Islet of Langerhans (tissue), 1 donor: Measurements from ENCODE around the gene CYYR1.
"Not testable (repeated sequence)": the region's sequence is repeated elsewhere in the genome, so short reads cannot be mapped to it uniquely, and the experiment has no call there.

Experiments used
- FAIRE-seq: peaks from one replicate; lab custom pipeline; 2011; peaks lifted over from hg19 to GRCh38; lab: Jason Lieb, UNC

CYYR1 gene

GRCh38 chr21:26489781-26490180 is 83.3 kb downstream of the CYYR1 start:
- FAIRE-seq: no peak

- FAIRE-seq: no peak
Measured at GRCh38 chr21:26487981-26488480, 85.1 kb downstream of the CYYR1 start.

GRCh38 chr21:26473471-26473870 is 99.6 kb downstream of the CYYR1 start:
- FAIRE-seq: no peak

GRCh38 chr21:26471099-26471471 is 102.0 kb downstream of the CYYR1 start:
- FAIRE-seq: no peak

- FAIRE-seq: no peak
Measured at GRCh38 chr21:26470351-26471098, 102.6 kb downstream of the CYYR1 start.

- FAIRE-seq: peak; percentile 95
Measured at GRCh38 chr21:26469789-26470188, 103.3 kb downstream of the CYYR1 start.

- no peak for FAIRE-seq
Measured at GRCh38 chr21:26465916-26466315, 107.2 kb downstream of the CYYR1 start.

GRCh38 chr21:26461500-26461899 is 111.6 kb downstream of the CYYR1 start:
- FAIRE-seq: no peak

GRCh38 chr21:26460621-26461020 is 112.5 kb downstream of the CYYR1 start:
- FAIRE-seq: no peak

GRCh38 chr21:26458854-26459253 is 114.2 kb downstream of the CYYR1 start:
- not testable (repeated sequence) for FAIRE-seq

GRCh38 chr21:26457817-26458216 is 115.3 kb downstream of the CYYR1 start:
- no peak for FAIRE-seq

- no peak for FAIRE-seq
Measured at GRCh38 chr21:26453267-26453666, 119.8 kb downstream of the CYYR1 start.

- FAIRE-seq: no peak
Measured at GRCh38 chr21:26451081-26451740, 121.9 kb downstream of the CYYR1 start.

- no peak for FAIRE-seq
Measured at GRCh38 chr21:26449161-26449560, 123.9 kb downstream of the CYYR1 start.

GRCh38 chr21:26448751-26449150 is 124.3 kb downstream of the CYYR1 start:
- FAIRE-seq: no peak

GRCh38 chr21:26447932-26448475 is 125.1 kb downstream of the CYYR1 start:
- FAIRE-seq: no peak

GRCh38 chr21:26445440-26445839 is 127.6 kb downstream of the CYYR1 start:
- FAIRE-seq: no peak

- FAIRE-seq: no peak
Measured at GRCh38 chr21:26444646-26445045, 128.4 kb downstream of the CYYR1 start.

GRCh38 chr21:26443867-26444266 is 129.2 kb downstream of the CYYR1 start:
- no peak for FAIRE-seq

GRCh38 chr21:26443291-26443690 is 129.8 kb downstream of the CYYR1 start:
- no peak for FAIRE-seq

GRCh38 chr21:26441149-26441548 is 131.9 kb downstream of the CYYR1 start:
- FAIRE-seq: no peak

GRCh38 chr21:26438976-26439375 is 134.1 kb downstream of the CYYR1 start:
- no peak for FAIRE-seq

GRCh38 chr21:26437326-26438009 is 135.6 kb downstream of the CYYR1 start:
- FAIRE-seq: no peak
